ENCODE data around the gene KIF24. TPM values are rescaled to one million over a fixed set of nuclear protein-coding genes. Genes with fewer than 3 reads are reported as not detected.

KIF24 gene
- total RNA-seq, 4 donors from 2014 or later = 0.68 to 1.4 (median 1.0) TPM

DNA sequence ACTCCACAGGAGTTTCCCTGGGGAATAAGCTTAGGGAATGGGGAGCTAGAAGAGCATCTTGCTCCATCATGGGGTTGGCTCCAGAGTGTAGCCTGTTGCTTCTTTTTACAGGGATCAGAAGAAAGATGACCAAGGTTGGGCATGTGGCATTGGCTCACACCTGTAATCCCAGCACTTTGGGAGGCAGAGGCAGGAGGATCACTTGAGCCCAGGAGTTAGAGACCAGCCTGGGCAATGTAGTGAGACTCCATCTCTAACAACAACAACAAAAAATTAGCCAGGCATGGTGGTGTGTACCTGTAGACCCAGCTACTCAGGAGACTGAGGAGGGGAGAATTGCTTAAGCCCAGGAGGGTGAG is 18.7 kb upstream of the KIF24 start:
- Histone ChIP-seq H3K27me3 (no peaks in the 10 kb centered on the region), H3K9me3 (no peaks in the 10 kb centered on the region), H3K4me3 (no peak overlapping the region), H3K36me3 (peaks cover 13% of the 10 kb centered on the region), H3K27ac (no peak overlapping the region), H3K4me1 (peaks cover 8% of the 10 kb centered on the region)
- no peak for DNase-seq (ENCODE audit: low spot score in 2 of 2)
- TF ChIP-seq POLR2A (IDR thresholded peaks at IDR 0.05) = no peak
- TF ChIP-seq CTCF (IDR thresholded peaks at IDR 0.05) = no peak
- TF ChIP-seq POLR2AphosphoS5 (IDR thresholded peaks at IDR 0.05) = no peak
- TF ChIP-seq EP300 (IDR thresholded peaks at IDR 0.05) = no peak

DNA sequence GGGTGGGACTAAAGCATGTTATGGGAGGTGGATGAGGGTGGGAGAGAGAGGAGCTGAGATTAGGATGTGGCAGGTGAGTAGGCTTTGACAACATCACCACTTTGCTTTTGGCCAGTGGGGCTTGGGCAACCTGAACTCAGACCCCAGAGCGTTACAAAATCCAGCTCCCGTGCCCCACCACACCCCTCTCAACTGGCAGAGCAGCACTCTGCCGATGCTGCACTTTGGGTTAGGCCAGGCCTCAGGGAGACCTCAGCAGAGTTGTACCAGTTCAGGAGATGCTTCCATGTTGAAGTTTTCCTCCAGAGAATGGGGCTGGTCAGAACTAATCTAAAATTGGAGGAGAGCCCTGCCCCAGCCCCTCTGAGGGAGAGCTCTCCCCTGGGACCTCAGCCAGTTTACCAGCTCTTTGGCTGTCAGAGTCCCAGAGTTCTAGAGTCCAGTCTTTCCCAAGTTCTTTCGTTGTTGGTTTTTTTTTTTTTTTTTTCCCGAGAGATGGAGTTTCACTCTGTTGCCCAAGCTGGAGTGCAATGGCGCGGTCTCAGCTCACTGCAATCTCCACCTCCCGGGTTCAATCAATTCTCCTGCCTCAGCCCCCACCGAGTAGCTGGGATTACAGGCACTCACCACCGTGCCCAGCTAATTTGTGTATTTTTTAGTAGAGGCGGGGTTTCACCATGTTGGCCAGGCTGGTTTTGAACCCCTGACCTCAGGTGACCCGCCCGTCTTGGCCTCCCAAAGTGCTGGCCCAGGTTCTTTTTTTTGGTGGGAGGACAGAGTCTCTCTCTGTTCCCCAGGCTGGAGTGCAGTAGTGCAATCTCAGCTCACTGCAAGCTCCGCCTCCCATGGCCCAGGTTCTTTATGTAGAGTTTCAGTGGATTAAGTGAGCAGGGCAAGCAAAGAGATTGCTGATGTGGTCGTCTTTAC is 18.1 kb upstream of the KIF24 start:
- DNase-seq (ENCODE audit: low spot score in 2 of 2) = no peak
- no peaks in the 10 kb centered on the region for H3K27me3 ChIP-seq
- no peak overlapping the region for H3K27ac ChIP-seq
- 89% methylated on average over 15 of the region's 15 CpGs for whole genome bisulfite sequencing
- H3K4me3 ChIP-seq = no peak overlapping the region
- TF ChIP-seq CTCF (IDR thresholded peaks at IDR 0.05) (no peak), POLR2A (IDR thresholded peaks at IDR 0.05) (no peak), EP300 (IDR thresholded peaks at IDR 0.05) (no peak), POLR2AphosphoS5 (IDR thresholded peaks at IDR 0.05) (no peak)
- no peaks in the 10 kb centered on the region for H3K9me3 ChIP-seq
- H3K36me3 ChIP-seq = peaks cover 17% of the 10 kb centered on the region
- H3K4me1 ChIP-seq = peaks cover 14% of the 10 kb centered on the region

GRCh38 chr9:34343605-34344004 is 14.5 kb upstream of the KIF24 start:
- Histone ChIP-seq H3K4me3 (no peak overlapping the region), H3K36me3 (peaks cover 49% of the 10 kb centered on the region), H3K27me3 (no peaks in the 10 kb centered on the region), H3K4me1 (peaks cover 14% of the 10 kb centered on the region), H3K9me3 (no peaks in the 10 kb centered on the region), H3K27ac (peak overlapping the region; percentile 47)
- TF ChIP-seq CTCF (IDR thresholded peaks at IDR 0.05) (no peak), POLR2A (IDR thresholded peaks at IDR 0.05) (no peak), POLR2AphosphoS5 (IDR thresholded peaks at IDR 0.05) (no peak), EP300 (IDR thresholded peaks at IDR 0.05) (no peak)
- DNase-seq (ENCODE audit: low spot score in 2 of 2) = no peak
- WGBS = 88% methylated on average over 1 of the region's 1 CpG

DNA sequence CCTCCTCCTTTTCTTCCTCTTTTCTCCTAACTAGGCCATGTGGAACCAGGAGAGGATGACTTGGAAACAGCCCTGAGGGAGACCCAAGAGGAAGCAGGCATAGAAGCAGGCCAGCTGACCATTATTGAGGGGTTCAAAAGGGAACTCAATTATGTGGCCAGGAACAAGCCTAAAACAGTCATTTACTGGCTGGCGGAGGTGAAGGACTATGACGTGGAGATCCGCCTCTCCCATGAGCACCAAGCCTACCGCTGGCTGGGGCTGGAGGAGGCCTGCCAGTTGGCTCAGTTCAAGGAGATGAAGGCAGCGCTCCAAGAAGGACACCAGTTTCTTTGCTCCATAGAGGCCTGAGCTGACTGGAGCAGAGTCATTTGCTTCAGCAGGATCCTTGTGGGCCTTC is 14.0 kb upstream of the KIF24 start:
- Histone ChIP-seq H3K36me3 (peaks cover 50% of the 10 kb centered on the region), H3K4me1 (peaks cover 14% of the 10 kb centered on the region), H3K27me3 (no peaks in the 10 kb centered on the region), H3K27ac (peak overlapping the region; percentile 47), H3K4me3 (no peak overlapping the region), H3K9me3 (no peaks in the 10 kb centered on the region)
- DNase-seq (ENCODE audit: low spot score in 2 of 2) = no peak
- WGBS = 82% methylated on average over 5 of the region's 5 CpGs
- TF ChIP-seq POLR2A (IDR thresholded peaks at IDR 0.05) (no peak), POLR2AphosphoS5 (IDR thresholded peaks at IDR 0.05) (no peak), EP300 (IDR thresholded peaks at IDR 0.05) (no peak), CTCF (IDR thresholded peaks at IDR 0.05) (no peak)

GRCh38 chr9:34341659-34342295 is 12.7 kb upstream of the KIF24 start:
- Histone ChIP-seq H3K27me3 (no peaks in the 10 kb centered on the region), H3K4me1 (peaks cover 14% of the 10 kb centered on the region), H3K4me3 (no peak overlapping the region), H3K9me3 (no peaks in the 10 kb centered on the region), H3K36me3 (peaks cover 50% of the 10 kb centered on the region), H3K27ac (no peak overlapping the region)
- DNase-seq (ENCODE audit: low spot score in 2 of 2) = no peak
- TF ChIP-seq EP300 (IDR thresholded peaks at IDR 0.05) = no peak
- no peak for TF ChIP-seq POLR2AphosphoS5 (IDR thresholded peaks at IDR 0.05)
- no peak for TF ChIP-seq CTCF (IDR thresholded peaks at IDR 0.05)
- TF ChIP-seq POLR2A (IDR thresholded peaks at IDR 0.05) = no peak
- 87% methylated on average over 6 of the region's 7 CpGs for WGBS
